GM12891 (cell line): ENCODE results near the gene B4GALT1.

Experiments used
- PAX5 ChIP-seq: IDR thresholded peaks from 2 replicates; pipeline ENCODE4 v1.6.1; 2011; ENCODE audit warnings: low read length, moderate library complexity, mild to moderate bottlenecking; ENCODE audit not compliant: insufficient read depth, severe bottlenecking
- POLR2A ChIP-seq: IDR thresholded peaks from 2 replicates; pipeline ENCODE4 v1.6.1; 2011; ENCODE audit warnings: low read depth, low read length, control low read depth
- POLR2AphosphoS5 ChIP-seq: IDR thresholded peaks from 2 replicates; pipeline ENCODE4 v1.6.1; 2011; ENCODE audit warnings: low read depth, low read length, control low read depth
- POU2F2 ChIP-seq: IDR thresholded peaks from 2 replicates; pipeline ENCODE4 v1.6.1; 2011; ENCODE audit warnings: low read depth, mild to moderate bottlenecking, control low read depth, low read length, moderate library complexity
- SPI1 ChIP-seq: IDR thresholded peaks from 2 replicates; pipeline ENCODE4 v1.6.1; 2011; ENCODE audit warnings: low read depth, low read length, control low read depth
- TAF1 ChIP-seq: IDR thresholded peaks from 2 replicates; pipeline ENCODE4 v1.6.1; 2011; ENCODE audit warnings: low read depth, low read length, control low read depth

- TF ChIP-seq SPI1 (no peak), POLR2A (no peak), POLR2AphosphoS5 (no peak), TAF1 (no peak), PAX5 (no peak), POU2F2 (no peak)
Measured at GRCh38 chr9:33112094-33112493, 55.0 kb downstream of the B4GALT1 start.
